Measurements from ENCODE around the gene TTC7B.

The TTC7B gene

GRCh38 chr14:90811641-90812040 is 4.6 kb downstream of the TTC7B start:
- Histone ChIP-seq H3K36me3 (ENCODE audit: insufficient read depth, low read length) (no peaks in the 10 kb centered on the region), H3K9ac (ENCODE audit: low read length) (no peak overlapping the region), H3K27me3 (ENCODE audit: control insufficient read depth in 1 of 2, insufficient read depth in 2 of 2, low read length in 2 of 2) (no peaks in the 10 kb centered on the region), H3K4me1 (ENCODE audit: insufficient read depth, low read length) (peaks cover 36% of the 10 kb centered on the region), H3K27ac (ENCODE audit: low read depth, low read length) (no peak overlapping the region), H3K9me3 (ENCODE audit: low read length) (no peaks in the 10 kb centered on the region), H3K4me3 (ENCODE audit: low read depth in 1 of 2, low read length in 2 of 2) (no peak overlapping the region)

GRCh38 chr14:90810806-90811205 is 5.4 kb downstream of the TTC7B start:
- Histone ChIP-seq H3K9me3 (ENCODE audit: low read length) (no peaks in the 10 kb centered on the region), H3K4me3 (ENCODE audit: low read depth in 1 of 2, low read length in 2 of 2) (no peak overlapping the region), H3K27me3 (ENCODE audit: control insufficient read depth in 1 of 2, insufficient read depth in 2 of 2, low read length in 2 of 2) (no peaks in the 10 kb centered on the region), H3K27ac (ENCODE audit: low read depth, low read length) (no peak overlapping the region), H3K9ac (ENCODE audit: low read length) (no peak overlapping the region), H3K4me1 (ENCODE audit: insufficient read depth, low read length) (peaks cover 36% of the 10 kb centered on the region), H3K36me3 (ENCODE audit: insufficient read depth, low read length) (no peaks in the 10 kb centered on the region)

GRCh38 chr14:90809530-90810312 is 6.5 kb downstream of the TTC7B start:
- Histone ChIP-seq H3K4me3 (ENCODE audit: low read depth in 1 of 2, low read length in 2 of 2) (no peak overlapping the region), H3K9ac (ENCODE audit: low read length) (no peak overlapping the region), H3K9me3 (ENCODE audit: low read length) (no peaks in the 10 kb centered on the region), H3K36me3 (ENCODE audit: insufficient read depth, low read length) (no peaks in the 10 kb centered on the region), H3K27me3 (ENCODE audit: control insufficient read depth in 1 of 2, insufficient read depth in 2 of 2, low read length in 2 of 2) (no peaks in the 10 kb centered on the region), H3K27ac (ENCODE audit: low read depth, low read length) (no peak overlapping the region), H3K4me1 (ENCODE audit: insufficient read depth, low read length) (peaks cover 28% of the 10 kb centered on the region)

- H3K9me3 ChIP-seq (ENCODE audit: low read length), result no peaks in the 10 kb centered on the region
- no peak overlapping the region for H3K27ac ChIP-seq (ENCODE audit: low read depth, low read length)
- H3K27me3 ChIP-seq (ENCODE audit: control insufficient read depth in 1 of 2, insufficient read depth in 2 of 2, low read length in 2 of 2), result no peaks in the 10 kb centered on the region
- H3K9ac ChIP-seq (ENCODE audit: low read length), result no peak overlapping the region
- H3K36me3 ChIP-seq (ENCODE audit: insufficient read depth, low read length), result no peaks in the 10 kb centered on the region
- no peak overlapping the region for H3K4me3 ChIP-seq (ENCODE audit: low read depth in 1 of 2, low read length in 2 of 2)
- H3K4me1 ChIP-seq (ENCODE audit: insufficient read depth, low read length), result peaks cover 20% of the 10 kb centered on the region
Observed at GRCh38 chr14:90808759-90809529, 7.3 kb downstream of the TTC7B start.

- H3K27ac ChIP-seq (ENCODE audit: low read depth, low read length), result no peak overlapping the region
- H3K36me3 ChIP-seq (ENCODE audit: insufficient read depth, low read length), result no peaks in the 10 kb centered on the region
- H3K27me3 ChIP-seq (ENCODE audit: control insufficient read depth in 1 of 2, insufficient read depth in 2 of 2, low read length in 2 of 2), result no peaks in the 10 kb centered on the region
- no peak overlapping the region for H3K4me3 ChIP-seq (ENCODE audit: low read depth in 1 of 2, low read length in 2 of 2)
- no peak overlapping the region for H3K9ac ChIP-seq (ENCODE audit: low read length)
- H3K4me1 ChIP-seq (ENCODE audit: insufficient read depth, low read length), result peaks cover 20% of the 10 kb centered on the region
- H3K9me3 ChIP-seq (ENCODE audit: low read length), result no peaks in the 10 kb centered on the region
Observed at GRCh38 chr14:90807060-90807459, 9.2 kb downstream of the TTC7B start.

- no peak overlapping the region for H3K27ac ChIP-seq (ENCODE audit: low read depth, low read length)
- no peak overlapping the region for H3K9ac ChIP-seq (ENCODE audit: low read length)
- no peaks in the 10 kb centered on the region for H3K36me3 ChIP-seq (ENCODE audit: insufficient read depth, low read length)
- no peaks in the 10 kb centered on the region for H3K27me3 ChIP-seq (ENCODE audit: control insufficient read depth in 1 of 2, insufficient read depth in 2 of 2, low read length in 2 of 2)
- H3K9me3 ChIP-seq (ENCODE audit: low read length), result no peaks in the 10 kb centered on the region
- H3K4me1 ChIP-seq (ENCODE audit: insufficient read depth, low read length), result peaks cover 20% of the 10 kb centered on the region
- no peak overlapping the region for H3K4me3 ChIP-seq (ENCODE audit: low read depth in 1 of 2, low read length in 2 of 2)
Observed at GRCh38 chr14:90805662-90806540, 10.3 kb downstream of the TTC7B start.

- H3K4me3 ChIP-seq (ENCODE audit: low read depth in 1 of 2, low read length in 2 of 2), result no peak overlapping the region
- no peaks in the 10 kb centered on the region for H3K9me3 ChIP-seq (ENCODE audit: low read length)
- H3K27ac ChIP-seq (ENCODE audit: low read depth, low read length), result no peak overlapping the region
- H3K27me3 ChIP-seq (ENCODE audit: control insufficient read depth in 1 of 2, insufficient read depth in 2 of 2, low read length in 2 of 2), result no peaks in the 10 kb centered on the region
- peaks cover 20% of the 10 kb centered on the region for H3K4me1 ChIP-seq (ENCODE audit: insufficient read depth, low read length)
- no peaks in the 10 kb centered on the region for H3K36me3 ChIP-seq (ENCODE audit: insufficient read depth, low read length)
- no peak overlapping the region for H3K9ac ChIP-seq (ENCODE audit: low read length)
Observed at GRCh38 chr14:90805084-90805391, 11.2 kb downstream of the TTC7B start.

GRCh38 chr14:90804292-90805083 is 11.7 kb downstream of the TTC7B start:
- Histone ChIP-seq H3K9me3 (ENCODE audit: low read length) (no peaks in the 10 kb centered on the region), H3K9ac (ENCODE audit: low read length) (no peak overlapping the region), H3K36me3 (ENCODE audit: insufficient read depth, low read length) (no peaks in the 10 kb centered on the region), H3K4me3 (ENCODE audit: low read depth in 1 of 2, low read length in 2 of 2) (no peak overlapping the region), H3K27me3 (ENCODE audit: control insufficient read depth in 1 of 2, insufficient read depth in 2 of 2, low read length in 2 of 2) (no peaks in the 10 kb centered on the region), H3K4me1 (ENCODE audit: insufficient read depth, low read length) (peaks cover 20% of the 10 kb centered on the region), H3K27ac (ENCODE audit: low read depth, low read length) (no peak overlapping the region)

- Histone ChIP-seq H3K4me3 (ENCODE audit: low read depth in 1 of 2, low read length in 2 of 2) (no peak overlapping the region), H3K27ac (ENCODE audit: low read depth, low read length) (no peak overlapping the region), H3K9ac (ENCODE audit: low read length) (no peak overlapping the region), H3K4me1 (ENCODE audit: insufficient read depth, low read length) (peaks cover 15% of the 10 kb centered on the region), H3K9me3 (ENCODE audit: low read length) (no peaks in the 10 kb centered on the region), H3K36me3 (ENCODE audit: insufficient read depth, low read length) (no peaks in the 10 kb centered on the region), H3K27me3 (ENCODE audit: control insufficient read depth in 1 of 2, insufficient read depth in 2 of 2, low read length in 2 of 2) (no peaks in the 10 kb centered on the region)
Observed at GRCh38 chr14:90803249-90803648, 13.0 kb downstream of the TTC7B start.

- Histone ChIP-seq H3K4me1 (ENCODE audit: insufficient read depth, low read length) (peaks cover 5% of the 10 kb centered on the region), H3K9me3 (ENCODE audit: low read length) (no peaks in the 10 kb centered on the region), H3K27ac (ENCODE audit: low read depth, low read length) (no peak overlapping the region), H3K27me3 (ENCODE audit: control insufficient read depth in 1 of 2, insufficient read depth in 2 of 2, low read length in 2 of 2) (no peaks in the 10 kb centered on the region), H3K36me3 (ENCODE audit: insufficient read depth, low read length) (no peaks in the 10 kb centered on the region), H3K4me3 (ENCODE audit: low read depth in 1 of 2, low read length in 2 of 2) (no peak overlapping the region), H3K9ac (ENCODE audit: low read length) (no peak overlapping the region)
Observed at GRCh38 chr14:90799420-90799819, 16.8 kb downstream of the TTC7B start.

- Histone ChIP-seq H3K9ac (ENCODE audit: low read length) (no peak overlapping the region), H3K4me1 (ENCODE audit: insufficient read depth, low read length) (peaks cover 5% of the 10 kb centered on the region), H3K27ac (ENCODE audit: low read depth, low read length) (no peak overlapping the region), H3K4me3 (ENCODE audit: low read depth in 1 of 2, low read length in 2 of 2) (no peak overlapping the region), H3K27me3 (ENCODE audit: control insufficient read depth in 1 of 2, insufficient read depth in 2 of 2, low read length in 2 of 2) (no peaks in the 10 kb centered on the region), H3K36me3 (ENCODE audit: insufficient read depth, low read length) (no peaks in the 10 kb centered on the region), H3K9me3 (ENCODE audit: low read length) (no peaks in the 10 kb centered on the region)
Observed at GRCh38 chr14:90797919-90798318, 18.3 kb downstream of the TTC7B start.

All from muscle layer of colon (tissue), 2 donors.